ENCODE measurements around the gene BCL11A.
A peak's percentile ranks its signal among the peaks of the same experiment; 100 is the strongest.

The BCL11A gene

GRCh38 chr2:60485550-60485949 is 67.9 kb downstream of the BCL11A start:
- DNase-seq (ENCODE audit: low read depth, low spot score): no peak

- DNase-seq (ENCODE audit: low read depth, low spot score): no peak
Observed at GRCh38 chr2:60485055-60485454, 68.4 kb downstream of the BCL11A start.

- peak; percentile 72 for DNase-seq (ENCODE audit: low read depth, low spot score)
Observed at GRCh38 chr2:60484133-60484645, 69.3 kb downstream of the BCL11A start.

GRCh38 chr2:60483401-60483800 is 70.1 kb downstream of the BCL11A start:
- DNase-seq (ENCODE audit: low read depth, low spot score): peak; percentile 43

GRCh38 chr2:60482222-60482621 is 71.2 kb downstream of the BCL11A start:
- no peak for DNase-seq (ENCODE audit: low read depth, low spot score)

GRCh38 chr2:60481257-60481656 is 72.2 kb downstream of the BCL11A start:
- no peak for DNase-seq (ENCODE audit: low read depth, low spot score)

GRCh38 chr2:60480089-60480773 is 73.2 kb downstream of the BCL11A start:
- DNase-seq (ENCODE audit: low read depth, low spot score): no peak

- no peak for DNase-seq (ENCODE audit: low read depth, low spot score)
Observed at GRCh38 chr2:60479226-60480088, 74.0 kb downstream of the BCL11A start.

GRCh38 chr2:60478660-60479059 is 74.8 kb downstream of the BCL11A start:
- no peak for DNase-seq (ENCODE audit: low read depth, low spot score)

- DNase-seq (ENCODE audit: low read depth, low spot score): no peak
Observed at GRCh38 chr2:60476206-60476954, 77.1 kb downstream of the BCL11A start.

- DNase-seq (ENCODE audit: low read depth, low spot score): no peak
Observed at GRCh38 chr2:60475123-60475830, 78.2 kb downstream of the BCL11A start.

GRCh38 chr2:60474301-60474700 is 79.2 kb downstream of the BCL11A start:
- no peak for DNase-seq (ENCODE audit: low read depth, low spot score)

GRCh38 chr2:60473546-60473945 is 79.9 kb downstream of the BCL11A start:
- DNase-seq (ENCODE audit: low read depth, low spot score): no peak

GRCh38 chr2:60472663-60473289 is 80.7 kb downstream of the BCL11A start:
- no peak for DNase-seq (ENCODE audit: low read depth, low spot score)

- no peak for DNase-seq (ENCODE audit: low read depth, low spot score)
Observed at GRCh38 chr2:60472041-60472440, 81.4 kb downstream of the BCL11A start.

- no peak for DNase-seq (ENCODE audit: low read depth, low spot score)
Observed at GRCh38 chr2:60470340-60470739, 83.1 kb downstream of the BCL11A start.

GRCh38 chr2:60469536-60470317 is 83.7 kb downstream of the BCL11A start:
- DNase-seq (ENCODE audit: low read depth, low spot score): no peak

GRCh38 chr2:60468382-60469085 is 84.9 kb downstream of the BCL11A start:
- no peak for DNase-seq (ENCODE audit: low read depth, low spot score)

GRCh38 chr2:60466161-60466702 is 87.2 kb downstream of the BCL11A start:
- no peak for DNase-seq (ENCODE audit: low read depth, low spot score)
